HL-60/S4 treated with phorbol 12-myristate 13-acetate at 8.2 ng/mL for 4 days and 3 days (cell line): ENCODE measurements around the gene CHCHD10.

ENCODE experiments used
- in situ Hi-C: fragments of 300-500 bp; cut with MboI; formaldehyde crosslinking; loops from 2 replicates; pipeline ENCODE4 v1.15.0; 2022; ENCODE audit warnings: low sequenced_read_pairs

CHCHD10 gene

DNA sequence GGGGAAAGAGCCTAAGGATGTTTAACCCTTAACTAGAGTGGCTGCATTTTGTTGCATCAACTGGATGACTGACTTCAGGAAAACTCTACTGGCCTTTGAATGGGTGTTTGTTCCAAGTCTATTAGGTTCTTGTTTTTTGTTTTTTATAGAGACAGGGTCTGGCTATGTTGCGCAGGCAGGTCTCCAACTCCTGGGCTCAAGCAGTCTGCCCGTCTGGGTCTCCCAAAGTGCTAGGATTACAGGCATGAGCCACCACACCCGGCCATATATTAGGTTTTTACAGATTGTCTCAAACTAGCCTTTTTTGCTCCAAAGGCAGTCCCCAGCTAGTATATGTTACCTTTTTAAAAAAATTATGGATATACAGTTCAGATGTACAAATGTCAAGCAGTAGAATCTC, 20.1 kb upstream of the CHCHD10 start:
- in situ Hi-C loops = no loop called here

DNA sequence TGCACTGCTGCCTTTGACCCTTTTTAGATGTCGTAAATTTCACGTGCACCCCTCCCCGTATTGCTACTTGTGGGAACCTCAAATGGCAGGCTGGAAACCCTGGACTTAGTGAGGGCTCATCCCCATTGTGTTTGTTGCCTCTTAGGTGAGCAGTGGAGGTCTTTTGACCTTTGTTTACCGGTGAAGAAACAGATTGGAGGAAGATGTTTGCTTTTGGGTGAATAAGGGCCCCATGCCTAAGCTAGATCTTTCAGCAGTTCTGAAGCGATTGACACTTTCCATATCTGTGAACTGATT, 19.8 kb upstream of the CHCHD10 start:
- in situ Hi-C loops = no loop called here

DNA sequence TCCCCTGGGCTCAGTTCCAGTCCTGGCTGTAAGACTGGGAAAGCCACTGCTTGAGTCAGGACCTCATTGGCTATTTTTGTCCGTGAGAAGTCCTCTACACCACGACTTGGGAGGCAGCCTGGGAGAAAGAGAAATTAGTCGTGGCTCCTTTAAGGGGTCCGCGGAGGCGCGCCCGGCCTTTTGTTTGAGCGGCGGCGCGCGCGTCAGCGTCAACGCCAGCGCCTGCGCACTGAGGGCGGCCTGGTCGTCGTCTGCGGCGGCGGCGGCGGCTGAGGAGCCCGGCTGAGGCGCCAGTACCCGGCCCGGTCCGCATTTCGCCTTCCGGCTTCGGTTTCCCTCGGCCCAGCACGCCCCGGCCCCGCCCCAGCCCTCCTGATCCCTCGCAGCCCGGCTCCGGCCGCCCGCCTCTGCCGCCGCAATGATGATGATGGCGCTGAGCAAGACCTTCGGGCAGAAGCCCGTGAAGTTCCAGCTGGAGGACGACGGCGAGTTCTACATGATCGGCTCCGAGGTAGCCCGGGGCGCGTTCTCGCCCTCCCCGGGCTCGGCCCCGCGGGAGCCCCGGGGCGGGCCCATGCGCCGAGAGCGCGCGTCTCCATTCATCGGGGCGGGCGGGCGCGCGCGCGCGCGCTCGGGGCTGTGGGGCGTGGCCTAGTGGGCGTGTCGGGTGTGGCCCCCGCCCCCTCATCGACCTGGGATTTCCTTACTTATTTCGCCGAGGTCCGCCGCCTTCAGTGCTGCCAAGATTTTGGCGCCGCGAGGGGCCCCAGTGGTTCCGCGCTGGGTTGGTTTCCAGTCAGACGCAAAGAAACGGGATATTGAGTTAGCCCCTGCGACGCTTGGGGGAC, 19.2 kb upstream of the CHCHD10 start, which contains the start of gene SMARCB1:
Gene SMARCB1, plus strand, starts transcription at position 215 of the 848 bp plus-strand sequence. Its CDS starts 204 bp downstream, at position 419.
- in situ Hi-C loops = no loop called here

DNA sequence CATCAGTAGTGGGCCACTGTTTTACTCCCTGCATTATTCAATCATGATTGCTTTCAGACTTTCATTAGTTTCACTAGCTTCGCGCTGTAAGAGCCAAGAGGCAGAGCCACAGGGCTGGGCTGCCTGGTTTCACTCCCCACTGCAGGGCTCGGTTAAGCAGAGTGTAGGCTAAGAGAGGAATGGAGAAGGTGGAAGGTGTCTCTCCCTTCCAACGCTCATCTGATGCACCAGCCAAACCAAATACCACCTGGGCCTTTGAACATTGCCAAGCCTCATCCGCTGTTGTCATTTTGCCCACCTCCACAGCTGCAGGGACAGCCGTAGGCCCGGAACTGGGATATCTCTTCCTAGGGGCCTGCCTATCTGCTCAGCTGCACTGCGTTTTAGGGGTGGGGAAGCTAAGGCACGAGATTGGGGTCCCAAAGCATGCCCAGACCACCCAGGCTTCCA, 18.5 kb upstream of the CHCHD10 start:
- in situ Hi-C loops = no loop called here

DNA sequence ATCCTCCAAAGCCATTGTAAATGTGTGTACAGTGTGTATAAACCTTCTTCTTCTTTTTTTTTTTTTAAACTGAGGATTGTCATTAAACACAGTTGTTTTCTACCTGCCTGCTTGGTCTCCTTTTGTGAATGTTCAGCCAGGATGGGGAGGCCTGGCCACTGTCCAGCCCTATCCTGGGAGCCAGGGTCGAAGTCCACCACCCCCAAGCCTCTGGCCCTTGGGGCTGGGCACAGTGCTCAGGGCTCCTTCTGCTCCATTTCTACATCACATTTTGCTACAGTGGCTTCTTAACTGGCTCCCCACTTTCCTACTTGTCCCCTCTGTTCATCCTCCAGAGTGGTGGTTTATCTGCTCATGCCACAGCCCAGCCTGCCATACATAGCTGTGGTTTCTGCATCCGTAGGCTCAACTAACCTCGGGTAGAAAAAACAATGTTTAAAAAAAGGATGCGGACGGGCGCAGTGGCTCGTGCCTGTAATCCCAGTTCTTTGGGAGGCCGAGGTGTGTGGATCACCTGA, 16.5 kb upstream of the CHCHD10 start:
- in situ Hi-C loops = no loop called here

DNA sequence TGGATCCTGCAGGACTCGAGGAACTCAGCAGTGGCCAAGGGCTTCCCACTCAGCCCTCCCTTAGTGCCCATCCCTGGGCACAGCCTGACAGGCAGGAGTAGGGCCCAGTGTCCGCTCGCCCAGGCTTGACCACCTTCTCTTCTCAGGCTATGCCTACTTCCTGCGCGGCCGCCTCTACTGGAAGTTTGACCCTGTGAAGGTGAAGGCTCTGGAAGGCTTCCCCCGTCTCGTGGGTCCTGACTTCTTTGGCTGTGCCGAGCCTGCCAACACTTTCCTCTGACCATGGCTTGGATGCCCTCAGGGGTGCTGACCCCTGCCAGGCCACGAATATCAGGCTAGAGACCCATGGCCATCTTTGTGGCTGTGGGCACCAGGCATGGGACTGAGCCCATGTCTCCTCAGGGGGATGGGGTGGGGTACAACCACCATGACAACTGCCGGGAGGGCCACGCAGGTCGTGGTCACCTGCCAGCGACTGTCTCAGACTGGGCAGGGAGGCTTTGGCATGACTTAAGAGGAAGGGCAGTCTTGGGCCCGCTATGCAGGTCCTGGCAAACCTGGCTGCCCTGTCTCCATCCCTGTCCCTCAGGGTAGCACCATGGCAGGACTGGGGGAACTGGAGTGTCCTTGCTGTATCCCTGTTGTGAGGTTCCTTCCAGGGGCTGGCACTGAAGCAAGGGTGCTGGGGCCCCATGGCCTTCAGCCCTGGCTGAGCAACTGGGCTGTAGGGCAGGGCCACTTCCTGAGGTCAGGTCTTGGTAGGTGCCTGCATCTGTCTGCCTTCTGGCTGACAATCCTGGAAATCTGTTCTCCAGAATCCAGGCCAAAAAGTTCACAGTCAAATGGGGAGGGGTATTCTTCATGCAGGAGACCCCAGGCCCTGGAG, 15.7 kb upstream of the CHCHD10 start:
- in situ Hi-C loops = no loop called here

DNA sequence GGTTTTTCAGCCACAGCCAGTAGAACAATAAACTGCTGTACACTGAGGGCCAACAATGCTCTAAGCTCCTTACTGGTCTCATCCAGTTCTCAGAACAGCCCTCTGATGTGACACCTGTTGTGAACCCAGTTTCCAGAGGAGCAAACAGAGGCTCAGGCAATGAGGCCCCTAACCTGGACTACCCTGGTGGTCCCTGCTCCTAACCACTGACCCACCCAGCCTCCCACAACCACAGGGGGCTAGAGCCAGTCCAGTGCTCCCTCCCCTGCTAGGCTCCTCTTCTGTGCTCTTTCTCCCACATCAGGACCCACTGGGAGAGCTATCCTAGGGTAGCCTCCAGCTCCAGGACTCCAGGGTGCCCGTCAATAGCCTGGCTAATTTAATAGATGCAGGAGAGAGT, 14.9 kb upstream of the CHCHD10 start:
- in situ Hi-C loops = no loop called here

DNA sequence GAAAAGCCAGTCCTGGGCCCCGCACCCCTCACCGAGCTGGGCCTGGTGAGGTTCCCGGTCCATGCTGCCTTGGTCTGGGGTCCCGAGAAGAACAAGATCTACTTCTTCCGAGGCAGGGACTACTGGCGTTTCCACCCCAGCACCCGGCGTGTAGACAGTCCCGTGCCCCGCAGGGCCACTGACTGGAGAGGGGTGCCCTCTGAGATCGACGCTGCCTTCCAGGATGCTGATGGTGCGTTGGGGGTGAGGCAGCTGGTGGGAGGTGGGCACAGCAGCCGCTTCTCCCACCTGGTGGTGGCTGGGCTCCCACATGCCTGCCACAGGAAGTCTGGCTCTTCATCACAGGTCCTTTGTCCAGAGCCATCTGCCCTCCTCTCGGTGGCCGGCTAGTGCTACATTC, 14.5 kb upstream of the CHCHD10 start:
- in situ Hi-C loops = no loop called here

DNA sequence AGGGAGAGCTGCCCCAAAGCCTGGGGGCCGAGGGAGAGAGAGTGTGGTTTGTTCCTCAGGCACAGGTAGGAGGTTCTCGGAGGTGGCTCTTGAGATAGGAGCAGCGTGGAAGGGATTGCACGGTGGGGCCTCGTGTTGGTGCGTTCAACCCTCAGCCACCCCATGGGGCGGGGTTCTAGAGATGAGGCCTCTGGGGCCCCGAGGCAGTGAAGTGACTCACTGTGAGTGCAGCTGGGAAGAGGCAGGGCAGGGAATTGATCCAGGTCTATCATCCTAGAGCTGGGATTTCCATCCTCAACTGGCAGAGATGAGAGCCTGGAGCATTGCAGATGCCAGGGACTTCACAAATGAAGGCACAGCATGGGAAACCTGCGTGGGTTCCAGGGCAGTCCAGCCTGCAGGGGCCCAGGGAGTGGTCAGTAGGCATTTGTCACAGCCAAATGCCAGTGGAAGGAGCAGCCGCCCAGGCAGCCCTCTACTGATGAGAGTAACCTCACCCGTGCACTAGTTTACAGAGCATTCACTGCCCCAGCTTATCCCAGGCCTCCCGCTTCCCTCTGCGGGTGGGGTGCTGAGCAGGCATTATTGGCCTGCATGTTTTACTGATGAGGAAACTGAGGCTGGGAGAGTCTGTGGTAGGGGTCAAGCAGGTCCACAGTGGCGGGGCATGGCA, 13.9 kb upstream of the CHCHD10 start:
- in situ Hi-C loops = no loop called here

DNA sequence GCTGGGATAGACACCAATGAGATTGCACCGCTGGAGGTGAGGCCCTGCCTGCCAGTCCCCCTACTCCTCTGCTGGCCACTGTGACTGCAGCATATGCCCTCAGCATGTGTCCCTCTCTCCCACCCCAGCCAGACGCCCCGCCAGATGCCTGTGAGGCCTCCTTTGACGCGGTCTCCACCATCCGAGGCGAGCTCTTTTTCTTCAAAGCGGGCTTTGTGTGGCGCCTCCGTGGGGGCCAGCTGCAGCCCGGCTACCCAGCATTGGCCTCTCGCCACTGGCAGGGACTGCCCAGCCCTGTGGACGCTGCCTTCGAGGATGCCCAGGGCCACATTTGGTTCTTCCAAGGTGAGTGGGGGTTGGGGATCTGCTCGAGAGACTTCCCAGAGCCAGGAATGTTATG, 13.3 kb upstream of the CHCHD10 start:
- in situ Hi-C loops = no loop called here

DNA sequence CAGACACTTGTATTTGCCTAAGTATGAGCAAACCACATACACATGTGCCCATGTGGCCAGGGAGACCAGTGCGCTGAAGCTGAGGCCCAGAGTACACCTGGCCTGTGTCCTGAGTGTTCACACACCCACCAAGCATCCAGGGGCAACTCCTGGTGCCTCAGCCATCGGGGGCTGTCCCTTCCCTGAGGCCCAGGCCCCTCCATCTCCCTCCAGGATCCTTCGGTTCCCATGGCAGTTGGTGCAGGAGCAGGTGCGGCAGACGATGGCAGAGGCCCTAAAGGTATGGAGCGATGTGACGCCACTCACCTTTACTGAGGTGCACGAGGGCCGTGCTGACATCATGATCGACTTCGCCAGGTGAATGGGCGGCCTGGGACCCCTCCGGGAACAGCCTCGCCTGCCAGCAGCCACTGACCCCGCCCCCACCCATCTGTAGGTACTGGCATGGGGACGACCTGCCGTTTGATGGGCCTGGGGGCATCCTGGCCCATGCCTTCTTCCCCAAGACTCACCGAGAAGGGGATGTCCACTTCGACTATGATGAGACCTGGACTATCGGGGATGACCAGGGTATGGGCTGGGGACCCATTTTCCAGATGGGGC, 12.5 kb upstream of the CHCHD10 start:
- in situ Hi-C loops = no loop called here

DNA sequence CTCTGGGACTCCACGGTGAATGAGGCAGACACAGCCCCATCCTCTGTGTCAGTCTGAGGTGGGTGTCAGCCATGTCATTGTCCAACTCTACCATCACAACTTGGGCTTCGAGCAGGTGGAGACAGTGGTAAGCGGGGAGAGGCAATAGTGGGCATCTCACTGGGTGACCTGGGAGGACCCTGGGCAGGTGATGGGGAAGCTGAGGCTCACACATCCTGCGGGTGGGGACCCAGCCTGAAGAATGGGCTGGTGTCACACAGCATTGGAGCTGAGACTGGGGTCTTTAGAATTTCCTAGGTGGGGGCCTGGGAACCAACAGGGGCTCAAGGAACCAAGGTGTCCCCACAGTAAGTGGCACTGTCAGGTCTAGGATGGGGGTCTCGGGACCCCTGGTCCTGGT, 12.0 kb upstream of the CHCHD10 start:
- in situ Hi-C loops = no loop called here

DNA sequence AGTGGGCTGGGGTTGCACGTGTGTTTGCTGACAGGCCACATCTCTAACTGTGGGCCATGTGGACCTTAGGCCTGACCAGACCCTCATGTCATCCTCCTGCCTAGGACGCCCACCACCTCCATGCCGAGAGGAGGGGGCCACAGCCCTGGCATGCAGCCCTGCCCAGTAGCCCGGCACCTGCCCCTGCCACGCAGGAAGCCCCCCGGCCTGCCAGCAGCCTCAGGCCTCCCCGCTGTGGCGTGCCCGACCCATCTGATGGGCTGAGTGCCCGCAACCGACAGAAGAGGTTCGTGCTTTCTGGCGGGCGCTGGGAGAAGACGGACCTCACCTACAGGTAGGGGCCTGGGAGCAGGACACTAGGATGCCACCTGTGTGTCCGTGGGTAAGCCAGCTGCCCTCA, 11.3 kb upstream of the CHCHD10 start:
- in situ Hi-C loops = no loop called here

DNA sequence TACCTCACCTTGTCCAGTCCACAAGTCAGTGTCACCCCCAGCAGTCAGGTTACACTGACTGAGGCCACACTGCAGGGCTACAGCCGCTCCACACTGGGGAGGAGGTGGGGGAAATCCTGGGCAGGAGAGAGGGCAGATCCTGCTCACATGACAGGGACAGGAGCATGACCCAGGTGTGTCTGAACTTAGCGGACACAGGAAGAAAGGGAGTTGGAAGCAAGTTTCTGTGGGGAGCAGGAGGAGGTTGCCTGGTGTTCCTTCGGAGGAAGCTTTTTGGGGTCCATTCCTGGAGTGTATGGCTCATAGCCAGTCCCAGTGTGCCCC, 10.8 kb upstream of the CHCHD10 start:
- in situ Hi-C loops = no loop called here

DNA sequence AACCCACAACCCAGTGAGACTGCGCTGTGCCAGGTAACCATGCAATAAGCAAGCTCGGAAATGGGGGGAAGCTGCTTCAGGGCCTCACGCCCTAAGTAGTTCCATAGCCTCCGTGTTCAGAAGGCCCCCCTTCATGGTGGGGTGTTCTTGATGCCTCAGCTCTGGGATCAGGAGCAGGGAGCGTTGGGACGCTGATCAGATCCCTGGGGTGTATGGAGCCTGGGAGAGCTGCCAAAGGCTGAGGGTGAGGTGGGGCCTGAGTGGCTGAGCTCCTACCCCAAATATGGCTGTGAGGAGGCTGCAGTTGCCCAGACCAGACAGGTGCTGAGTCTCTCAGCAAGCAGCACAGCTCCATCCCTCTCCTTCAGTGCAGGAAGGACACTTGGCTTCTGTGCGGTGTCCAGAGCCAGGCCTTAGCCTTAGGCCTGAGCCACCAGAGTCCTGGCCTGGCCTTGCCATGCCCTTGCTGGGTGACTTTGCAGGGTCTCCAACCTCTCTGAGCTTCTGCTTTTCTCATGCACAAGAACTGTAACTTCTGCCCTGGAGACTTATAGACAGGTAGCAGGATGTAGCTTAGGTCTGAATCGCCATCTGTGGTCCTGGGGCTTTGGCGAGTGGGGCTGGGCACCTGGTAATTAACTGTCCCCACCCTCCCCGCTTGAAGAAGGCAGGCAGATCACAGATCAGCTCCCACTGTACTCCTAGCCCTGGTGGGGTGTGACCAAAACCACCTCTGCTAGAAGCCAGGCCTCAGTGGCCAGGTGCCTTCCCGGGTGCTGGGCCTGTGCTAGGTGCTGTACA, 10.2 kb upstream of the CHCHD10 start:
- in situ Hi-C loops = no loop called here

DNA sequence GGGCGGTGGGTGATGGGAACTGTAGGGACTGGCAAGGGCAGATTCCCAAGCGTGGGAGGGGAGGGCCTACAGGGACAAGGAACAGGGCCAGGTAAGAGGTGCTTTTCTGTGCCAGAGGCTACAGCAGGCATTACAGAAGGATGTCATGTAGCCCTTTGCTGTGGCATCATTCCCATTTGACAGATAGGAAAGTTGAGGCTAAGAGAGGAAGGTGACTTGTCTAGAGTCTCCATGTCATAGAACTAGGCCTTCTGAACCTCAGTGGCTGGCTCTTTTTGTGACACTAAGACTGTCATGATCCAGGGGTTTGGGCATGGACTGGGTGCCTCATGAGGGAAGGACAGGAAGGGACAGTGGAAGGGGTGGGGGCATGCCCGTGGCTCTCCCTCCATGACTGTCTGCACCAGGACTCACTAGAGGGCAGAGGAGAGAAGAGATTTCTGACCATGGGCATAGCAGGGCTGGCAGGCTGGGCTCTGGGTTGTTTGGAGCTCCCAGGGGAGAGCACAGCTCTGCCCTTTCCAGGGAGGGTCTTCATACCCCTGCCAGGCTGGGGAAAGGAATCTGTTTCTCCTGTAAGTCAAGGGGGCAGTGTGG, 8.1 kb upstream of the CHCHD10 start:
- in situ Hi-C loops = no loop called here

DNA sequence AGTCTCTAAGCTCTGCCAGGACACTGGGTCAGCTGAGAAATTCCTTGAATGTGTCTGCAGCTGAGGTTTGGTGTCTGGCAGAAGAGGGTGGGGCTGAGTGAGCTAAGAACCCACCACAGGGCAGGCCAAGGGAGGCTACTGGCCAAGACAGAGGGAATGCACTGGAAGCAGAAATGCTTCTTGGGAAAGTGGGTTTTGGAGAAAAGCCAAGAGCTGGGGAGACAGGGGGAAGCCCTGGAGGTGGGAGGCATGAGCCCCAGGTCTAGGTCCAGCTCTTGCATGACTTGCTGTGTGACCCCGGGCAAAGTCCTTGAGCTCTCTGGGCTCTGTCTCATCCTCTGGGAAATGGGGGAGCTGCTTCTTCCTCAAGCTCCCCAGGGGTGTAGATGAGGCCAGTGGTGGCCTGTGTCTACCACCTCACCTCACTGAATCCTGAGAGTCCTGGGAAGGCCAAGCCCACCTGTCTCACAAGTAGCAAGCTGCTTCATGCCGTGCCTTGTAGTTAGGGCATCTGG, 7.2 kb upstream of the CHCHD10 start:
- in situ Hi-C loops = no loop called here

DNA sequence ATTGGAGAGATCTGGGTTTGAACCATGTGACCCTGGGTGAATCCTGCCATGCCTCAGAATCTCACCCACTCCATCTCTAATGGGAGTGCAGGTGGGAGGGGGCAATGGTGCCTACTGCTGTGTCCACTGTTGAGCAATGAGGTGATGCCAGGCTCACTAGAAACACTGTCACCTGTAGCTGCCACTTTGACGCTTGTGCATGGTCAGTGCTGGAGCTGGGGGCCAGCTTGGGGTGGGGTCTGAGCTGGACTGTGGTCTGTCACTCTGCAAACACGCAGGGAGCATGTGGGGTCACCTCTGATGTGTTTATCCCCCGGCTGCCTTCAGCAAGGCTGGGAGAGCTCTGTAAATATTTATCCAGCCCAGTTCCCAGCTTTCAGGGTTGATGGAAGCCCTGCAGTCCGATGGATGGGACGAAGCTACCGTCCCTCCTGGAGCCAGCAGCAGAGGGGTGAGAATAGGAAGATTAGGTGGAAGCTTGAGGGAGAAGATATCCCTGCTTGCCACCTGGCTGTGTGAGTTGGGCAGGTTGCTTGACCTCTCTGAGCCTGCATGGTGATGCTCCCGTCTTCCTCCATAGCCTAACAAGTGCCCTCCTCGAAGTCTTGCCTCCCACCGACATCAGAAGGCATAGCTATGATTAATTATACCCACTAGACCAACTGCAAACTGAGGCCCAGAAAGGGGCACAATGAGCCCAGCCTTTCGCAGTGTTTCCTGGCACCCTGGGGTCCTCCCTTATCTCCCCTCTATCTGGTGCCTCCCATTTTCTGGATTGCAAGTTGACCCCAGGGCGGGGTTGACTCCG, 6.5 kb upstream of the CHCHD10 start:
- in situ Hi-C loops = no loop called here
